Stimulated activated CD8-positive, alpha-beta memory T cell treated with anti-CD3 and anti-CD28 coated beads, Interleukin-15, amount 100 ng/mL, for 24 hours (primary cell): ENCODE measurements around the gene CEPT1.
"Not testable (repeated sequence)": the region's sequence is repeated elsewhere in the genome, so short reads cannot be mapped to it uniquely, and the experiment has no call there.

Experiments
- DNase-seq: peaks from one replicate; pipeline ENCODE4 v3.0.0-alpha.2; 2020; ENCODE audit warnings: low read depth

The CEPT1 gene

GRCh38 chr1:111209622-111210021 is 69.6 kb downstream of the CEPT1 start:
- DNase-seq: no peak

- DNase-seq: no peak
These were observed 71.9 kb downstream of the CEPT1 start for GRCh38 chr1:111211921-111212320.

- DNase-seq: no peak
These were observed 72.8 kb downstream of the CEPT1 start for GRCh38 chr1:111212634-111213335.

GRCh38 chr1:111213412-111213811 is 73.4 kb downstream of the CEPT1 start:
- no peak for DNase-seq

GRCh38 chr1:111214074-111214801 is 74.2 kb downstream of the CEPT1 start:
- DNase-seq: no peak

GRCh38 chr1:111214884-111215283 is 74.9 kb downstream of the CEPT1 start:
- no peak for DNase-seq

- not testable (repeated sequence) for DNase-seq
These were observed 75.3 kb downstream of the CEPT1 start for GRCh38 chr1:111215285-111215684.

- DNase-seq: no peak
These were observed 76.7 kb downstream of the CEPT1 start for GRCh38 chr1:111216751-111217150.

- no peak for DNase-seq
These were observed 77.3 kb downstream of the CEPT1 start for GRCh38 chr1:111217183-111217910.

GRCh38 chr1:111218701-111219556 is 78.9 kb downstream of the CEPT1 start:
- no peak for DNase-seq

- no peak for DNase-seq
These were observed 79.7 kb downstream of the CEPT1 start for GRCh38 chr1:111219557-111220286.

- no peak for DNase-seq
These were observed 80.4 kb downstream of the CEPT1 start for GRCh38 chr1:111220302-111220890.

- DNase-seq: no peak
These were observed 81.2 kb downstream of the CEPT1 start for GRCh38 chr1:111221276-111221632.

GRCh38 chr1:111221633-111222291 is 81.7 kb downstream of the CEPT1 start:
- DNase-seq: no peak

GRCh38 chr1:111222308-111223125 is 82.5 kb downstream of the CEPT1 start:
- DNase-seq: no peak

- no peak for DNase-seq
These were observed 83.2 kb downstream of the CEPT1 start for GRCh38 chr1:111223126-111223685.

- no peak for DNase-seq
These were observed 85.1 kb downstream of the CEPT1 start for GRCh38 chr1:111225091-111225490.

GRCh38 chr1:111225717-111226400 is 85.8 kb downstream of the CEPT1 start:
- no peak for DNase-seq

GRCh38 chr1:111227434-111227833 is 87.4 kb downstream of the CEPT1 start, which contains the start of gene CHI3L2:
Gene CHI3L2 (plus strand): TSS chr1:111227713. CDS start chr1:111227730, 17 bp downstream.
- DNase-seq: no peak
